Measurements from ENCODE around the gene ORAI1. TPM values are rescaled to one million over a fixed set of nuclear protein-coding genes. Genes with fewer than 3 reads are reported as not detected.

Gene ORAI1
- total and polyA plus RNA-seq, 4 donors: 15.2 to 33.7 (median 24.8) TPM

DNA sequence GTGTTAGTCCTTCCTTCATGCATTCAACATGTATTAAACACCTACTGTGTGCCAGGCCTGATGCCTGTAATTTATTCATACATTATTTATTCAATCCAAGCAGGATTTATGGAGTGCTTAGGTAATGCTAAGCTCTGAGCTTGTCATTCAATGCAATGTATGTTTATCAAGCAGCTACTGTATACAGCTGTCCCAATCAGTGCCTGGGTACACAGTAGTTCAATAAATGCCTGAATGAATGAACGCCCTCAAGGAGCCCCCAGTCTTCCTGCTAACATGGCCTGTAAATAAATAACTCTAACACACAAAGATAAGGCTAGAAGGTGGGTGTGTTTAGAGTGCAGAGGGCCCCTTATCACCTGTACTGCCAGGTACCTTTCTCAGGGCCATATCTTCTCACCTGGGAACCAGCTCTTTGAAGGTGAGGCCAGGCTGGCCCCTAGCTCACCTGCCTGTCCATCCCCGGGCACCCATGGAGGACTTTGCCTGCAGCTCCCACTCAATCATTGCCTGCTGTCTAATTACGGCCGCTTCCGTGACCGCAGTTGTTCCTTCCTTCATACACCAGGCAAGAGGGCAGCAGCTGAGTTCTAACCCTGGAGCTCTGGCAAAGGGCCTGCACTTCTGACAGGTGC is 25.5 kb upstream of the ORAI1 start:
- Histone ChIP-seq H3K36me3 (ENCODE audit: control insufficient read depth in 4 of 4, insufficient read depth in 4 of 4, low read length in 4 of 4) (no peaks in the 10 kb centered on the region), H3K27ac (ENCODE audit: low read depth in 1 of 2, low read length in 1 of 2) (no peak overlapping the region), H3K9me3 (ENCODE audit: control insufficient read depth in 4 of 4, insufficient read depth in 3 of 4, low read length in 3 of 4) (no peaks in the 10 kb centered on the region), H3K9ac (ENCODE audit: insufficient read depth in 1 of 2, low read length in 2 of 2) (no peak overlapping the region), H3K4me1 (ENCODE audit: control insufficient read depth in 5 of 5, insufficient read depth in 5 of 5, low read length in 5 of 5) (no peaks in the 10 kb centered on the region), H3K4me3 (no peak overlapping the region), H3K27me3 (ENCODE audit: control insufficient read depth in 3 of 3, insufficient read depth in 3 of 3, low read length in 2 of 3) (no peaks in the 10 kb centered on the region)
- TF ChIP-seq, protein P1, sequence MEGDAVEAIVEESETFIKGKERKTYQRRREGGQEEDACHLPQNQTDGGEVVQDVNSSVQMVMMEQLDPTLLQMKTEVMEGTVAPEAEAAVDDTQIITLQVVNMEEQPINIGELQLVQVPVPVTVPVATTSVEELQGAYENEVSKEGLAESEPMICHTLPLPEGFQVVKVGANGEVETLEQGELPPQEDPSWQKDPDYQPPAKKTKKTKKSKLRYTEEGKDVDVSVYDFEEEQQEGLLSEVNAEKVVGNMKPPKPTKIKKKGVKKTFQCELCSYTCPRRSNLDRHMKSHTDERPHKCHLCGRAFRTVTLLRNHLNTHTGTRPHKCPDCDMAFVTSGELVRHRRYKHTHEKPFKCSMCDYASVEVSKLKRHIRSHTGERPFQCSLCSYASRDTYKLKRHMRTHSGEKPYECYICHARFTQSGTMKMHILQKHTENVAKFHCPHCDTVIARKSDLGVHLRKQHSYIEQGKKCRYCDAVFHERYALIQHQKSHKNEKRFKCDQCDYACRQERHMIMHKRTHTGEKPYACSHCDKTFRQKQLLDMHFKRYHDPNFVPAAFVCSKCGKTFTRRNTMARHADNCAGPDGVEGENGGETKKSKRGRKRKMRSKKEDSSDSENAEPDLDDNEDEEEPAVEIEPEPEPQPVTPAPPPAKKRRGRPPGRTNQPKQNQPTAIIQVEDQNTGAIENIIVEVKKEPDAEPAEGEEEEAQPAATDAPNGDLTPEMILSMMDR (IDR thresholded peaks at IDR 0.05; ENCODE audit: control extremely low read depth, extremely low read depth): no peak
- no peak for ATAC-seq (ENCODE audit: insufficient read depth, low FRiP score)
- 79 to 81% methylated on average over 6 of the region's 6 CpGs for WGBS, 2 donors
- no peak for DNase-seq

DNA sequence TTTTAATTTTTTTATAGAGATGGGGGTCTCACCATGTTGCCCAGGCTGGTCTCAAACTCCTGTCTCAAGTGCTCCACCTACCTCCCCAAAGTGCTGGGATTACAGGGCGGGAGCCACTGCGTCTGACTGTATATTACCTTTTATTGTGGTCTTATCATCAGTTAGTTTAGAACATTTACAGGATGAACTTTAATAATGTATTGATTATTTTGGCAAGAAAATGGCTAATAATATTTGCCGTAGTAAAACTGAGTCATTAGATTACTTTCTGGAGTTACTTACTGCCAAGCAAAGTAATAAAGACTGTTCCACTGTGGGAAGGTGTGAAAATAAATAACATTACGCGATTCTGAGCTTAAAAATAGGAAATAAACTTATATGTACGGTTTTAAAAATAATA is 23.6 kb upstream of the ORAI1 start:
- no peak overlapping the region for H3K27ac ChIP-seq (ENCODE audit: low read depth in 1 of 2, low read length in 1 of 2)
- no peaks in the 10 kb centered on the region for H3K4me1 ChIP-seq (ENCODE audit: control insufficient read depth in 5 of 5, insufficient read depth in 5 of 5, low read length in 5 of 5)
- WGBS, 2 donors: 95% methylated on average over 6 of the region's 6 CpGs
- DNase-seq (no peak), ATAC-seq (ENCODE audit: insufficient read depth, low FRiP score) (no peak)
- no peaks in the 10 kb centered on the region for H3K27me3 ChIP-seq (ENCODE audit: control insufficient read depth in 3 of 3, insufficient read depth in 3 of 3, low read length in 2 of 3)
- H3K36me3 ChIP-seq (ENCODE audit: control insufficient read depth in 4 of 4, insufficient read depth in 4 of 4, low read length in 4 of 4): no peaks in the 10 kb centered on the region
- TF ChIP-seq, protein P1 (IDR thresholded peaks at IDR 0.05; ENCODE audit: control extremely low read depth, extremely low read depth): no peak
- no peak overlapping the region for H3K4me3 ChIP-seq
- H3K9me3 ChIP-seq (ENCODE audit: control insufficient read depth in 4 of 4, insufficient read depth in 3 of 4, low read length in 3 of 4): no peaks in the 10 kb centered on the region
- H3K9ac ChIP-seq (ENCODE audit: insufficient read depth in 1 of 2, low read length in 2 of 2): no peak overlapping the region

DNA sequence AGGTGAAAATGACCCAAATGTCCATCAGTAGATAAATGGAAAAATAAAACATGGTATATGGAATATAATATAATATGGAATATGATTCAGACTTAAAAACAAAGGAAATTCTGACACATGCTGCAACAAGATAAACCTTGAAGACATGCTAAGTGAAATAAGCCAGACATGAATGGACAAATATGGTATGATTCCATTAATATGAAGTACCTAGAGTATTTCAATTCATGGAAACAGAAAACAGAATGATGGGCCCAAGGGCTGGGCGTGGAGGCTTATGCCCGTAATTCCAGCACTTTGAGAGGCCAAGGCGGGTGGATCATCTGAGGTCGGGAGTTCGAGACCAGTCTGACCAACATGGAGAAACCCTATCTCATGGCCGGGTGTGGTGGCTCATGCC is 22.7 kb upstream of the ORAI1 start:
- no peak overlapping the region for H3K4me3 ChIP-seq
- WGBS, 2 donors: 92 to 99% methylated on average over 6 of the region's 6 CpGs

More for the DNA sequence above, 22.7 kb upstream of the ORAI1 start:
- DNase-seq (no peak), ATAC-seq (ENCODE audit: insufficient read depth, low FRiP score) (no peak)
- no peaks in the 10 kb centered on the region for H3K27me3 ChIP-seq (ENCODE audit: control insufficient read depth in 3 of 3, insufficient read depth in 3 of 3, low read length in 2 of 3)
- H3K9ac ChIP-seq (ENCODE audit: insufficient read depth in 1 of 2, low read length in 2 of 2): no peak overlapping the region
- no peaks in the 10 kb centered on the region for H3K36me3 ChIP-seq (ENCODE audit: control insufficient read depth in 4 of 4, insufficient read depth in 4 of 4, low read length in 4 of 4)
- TF ChIP-seq, protein P1 (IDR thresholded peaks at IDR 0.05; ENCODE audit: control extremely low read depth, extremely low read depth): no peak
- no peaks in the 10 kb centered on the region for H3K4me1 ChIP-seq (ENCODE audit: control insufficient read depth in 5 of 5, insufficient read depth in 5 of 5, low read length in 5 of 5)
- H3K27ac ChIP-seq (ENCODE audit: low read depth in 1 of 2, low read length in 1 of 2): no peak overlapping the region
- no peaks in the 10 kb centered on the region for H3K9me3 ChIP-seq (ENCODE audit: control insufficient read depth in 4 of 4, insufficient read depth in 3 of 4, low read length in 3 of 4)

Measured in lung (tissue), 12 donors.